ENCODE data around the gene SIM2. TPM values are rescaled to one million over a fixed set of nuclear protein-coding genes. Genes with fewer than 3 reads are reported as not detected.

The SIM2 gene
- total and polyA plus RNA-seq, 7 experiments from 2014 or later, result 0.12 TPM; not detected in 6

GRCh38 chr21:36681117-36681631, 17.7 kb upstream of the SIM2 start:
- Mint-ChIP-seq H3K36me3 (peaks cover 0 to 16% (median 4%) of the 10 kb centered on the region in 5 donors), H3K9me3 (peaks cover 5 to 52% (median 24%) of the 10 kb centered on the region in 11 donors), H3K4me1 (no peaks in the 10 kb centered on the region), H3K27ac (no peak overlapping the region), H3K27me3 (peaks cover 48 to 91% (median 88%) of the 10 kb centered on the region in 5 donors), H3K4me3 (no peak overlapping the region)
- ATAC-seq (no peak), DNase-seq (no peak)
- ChIA-PET CTCF (no interaction called here), POLR2A (no interaction called here)
- Histone ChIP-seq H3K4me1 (ENCODE audit: control insufficient read depth in 2 of 2, insufficient read depth in 2 of 2, low read length in 2 of 2) (no peaks in the 10 kb centered on the region), H3K36me3 (ENCODE audit: control insufficient read depth in 2 of 3, insufficient read depth in 3 of 3, low read length in 3 of 3) (no peaks in the 10 kb centered on the region), H3K9me3 (ENCODE audit: control insufficient read depth in 2 of 3, low read length in 3 of 3) (peaks cover 0 to 12% (median 0%) of the 10 kb centered on the region in 3 experiments), H3K27ac (ENCODE audit: low read depth, low read length) (no peak overlapping the region), H3K4me3 (ENCODE audit: low read length) (no peak overlapping the region), H3K27me3 (ENCODE audit: control insufficient read depth in 2 of 2, insufficient read depth in 2 of 2, low read length in 2 of 2) (no peaks in the 10 kb centered on the region)
- intact Hi-C loops (cut with micrococcal nuclease), result no loop called here

GRCh38 chr21:36684957-36685714, 13.8 kb upstream of the SIM2 start:
- Histone ChIP-seq H3K36me3 (ENCODE audit: control insufficient read depth in 2 of 3, insufficient read depth in 3 of 3, low read length in 3 of 3) (no peaks in the 10 kb centered on the region), H3K27ac (ENCODE audit: low read depth, low read length) (no peak overlapping the region), H3K4me3 (ENCODE audit: low read length) (no peak overlapping the region), H3K4me1 (ENCODE audit: control insufficient read depth in 2 of 2, insufficient read depth in 2 of 2, low read length in 2 of 2) (no peaks in the 10 kb centered on the region), H3K27me3 (ENCODE audit: control insufficient read depth in 2 of 2, insufficient read depth in 2 of 2, low read length in 2 of 2) (peaks cover 0 to 3% of the 10 kb centered on the region in 2 donors), H3K9me3 (ENCODE audit: control insufficient read depth in 2 of 3, low read length in 3 of 3) (peaks cover 0 to 12% (median 0%) of the 10 kb centered on the region in 3 experiments)
- ChIA-PET POLR2A (no interaction called here), CTCF (no interaction called here)
- Mint-ChIP-seq H3K9me3 (peaks cover 2 to 30% (median 19%) of the 10 kb centered on the region in 11 donors), H3K27me3 (peaks cover 57 to 91% (median 89%) of the 10 kb centered on the region in 5 donors), H3K4me3 (no peak overlapping the region), H3K4me1 (no peaks in the 10 kb centered on the region), H3K36me3 (peaks cover 0 to 13% (median 0%) of the 10 kb centered on the region in 5 donors), H3K27ac (no peak overlapping the region)
- ATAC-seq, result no peak
- DNase-seq, result no peak
- intact Hi-C loops (cut with micrococcal nuclease), result no loop called here

DNA sequence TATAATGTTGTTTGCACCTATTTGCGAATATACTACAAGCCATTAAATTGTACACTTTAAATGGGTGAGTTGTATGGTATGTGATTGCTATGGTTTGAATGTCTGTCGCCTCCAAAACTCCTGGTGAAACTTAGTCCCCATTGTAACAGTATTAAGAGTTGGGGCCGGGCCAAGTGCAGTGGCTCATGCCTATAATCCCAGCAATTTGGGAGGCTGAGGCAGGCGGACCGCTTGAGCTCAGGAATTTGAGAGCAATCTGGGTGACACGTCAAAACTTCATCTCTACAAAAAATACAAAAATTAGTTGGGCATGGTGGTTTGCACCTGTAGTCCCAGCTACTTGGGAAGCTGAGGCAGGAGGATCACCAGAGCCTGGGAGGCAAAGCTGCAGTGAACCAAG, 12.0 kb upstream of the SIM2 start:
- no peaks in the 10 kb centered on the region for H3K36me3 ChIP-seq (ENCODE audit: control insufficient read depth in 2 of 3, insufficient read depth in 3 of 3, low read length in 3 of 3)
- no peak for ATAC-seq
- peaks cover 0 to 4% (median 0%) of the 10 kb centered on the region in 5 donors for H3K36me3 Mint-ChIP-seq
- H3K4me1 ChIP-seq (ENCODE audit: control insufficient read depth in 2 of 2, insufficient read depth in 2 of 2, low read length in 2 of 2), result no peaks in the 10 kb centered on the region
- no peak overlapping the region for H3K27ac ChIP-seq (ENCODE audit: low read depth, low read length)
- H3K4me3 Mint-ChIP-seq, result no peak overlapping the region
- H3K4me1 Mint-ChIP-seq, result peaks cover 0 to 6% (median 0%) of the 10 kb centered on the region in 7 donors
- H3K27me3 Mint-ChIP-seq, result peaks cover 68 to 92% (median 91%) of the 10 kb centered on the region in 5 donors
- peaks cover 0 to 3% of the 10 kb centered on the region in 2 donors for H3K27me3 ChIP-seq (ENCODE audit: control insufficient read depth in 2 of 2, insufficient read depth in 2 of 2, low read length in 2 of 2)
- H3K4me3 ChIP-seq (ENCODE audit: low read length), result no peak overlapping the region
- CTCF ChIA-PET, result no interaction called here
- POLR2A ChIA-PET, result interaction anchor here (0.5 kb wide), 1 partner anchor 120 kb away, joined by 3 read pairs; no protein-coding TSS in a partner anchor
- no peak overlapping the region for H3K27ac Mint-ChIP-seq
- peaks cover 0 to 23% (median 4%) of the 10 kb centered on the region in 11 donors for H3K9me3 Mint-ChIP-seq
- H3K9me3 ChIP-seq (ENCODE audit: control insufficient read depth in 2 of 3, low read length in 3 of 3), result no peaks in the 10 kb centered on the region
- DNase-seq, result no peak
- intact Hi-C loops (cut with micrococcal nuclease), result no loop called here

DNA sequence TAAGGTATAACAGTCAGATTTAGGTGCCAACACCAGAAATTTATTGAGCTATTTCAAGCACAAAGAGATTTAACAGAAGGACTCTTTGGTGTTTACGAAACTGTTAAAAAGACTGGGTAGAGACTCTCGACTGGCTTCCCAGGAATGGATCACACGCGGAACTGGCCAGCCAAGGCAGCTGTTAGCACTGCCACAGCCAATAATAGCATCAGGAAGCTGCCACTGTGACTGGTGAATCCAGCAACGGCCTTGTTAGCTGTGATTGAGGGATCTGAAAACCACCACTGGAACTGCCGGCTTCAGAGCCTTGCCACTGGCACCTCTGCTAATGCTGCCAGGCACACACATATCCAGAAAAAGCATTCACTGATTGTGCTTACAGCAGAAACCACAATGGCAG, 10.6 kb upstream of the SIM2 start:
- Histone ChIP-seq H3K4me3 (ENCODE audit: low read length) (no peak overlapping the region), H3K27ac (ENCODE audit: low read depth, low read length) (no peak overlapping the region), H3K4me1 (ENCODE audit: control insufficient read depth in 2 of 2, insufficient read depth in 2 of 2, low read length in 2 of 2) (no peaks in the 10 kb centered on the region), H3K27me3 (ENCODE audit: control insufficient read depth in 2 of 2, insufficient read depth in 2 of 2, low read length in 2 of 2) (peaks cover 3 to 5% of the 10 kb centered on the region in 2 donors), H3K9me3 (ENCODE audit: control insufficient read depth in 2 of 3, low read length in 3 of 3) (no peaks in the 10 kb centered on the region), H3K36me3 (ENCODE audit: control insufficient read depth in 2 of 3, insufficient read depth in 3 of 3, low read length in 3 of 3) (no peaks in the 10 kb centered on the region)
- H3K4me1 Mint-ChIP-seq, result peaks cover 0 to 14% (median 6%) of the 10 kb centered on the region in 7 donors
- POLR2A ChIA-PET, result no interaction called here
- DNase-seq (no peak), ATAC-seq (no peak)
- peaks cover 0 to 20% (median 1%) of the 10 kb centered on the region in 11 donors for H3K9me3 Mint-ChIP-seq
- CTCF ChIA-PET, result no interaction called here
- peaks cover 76 to 88% (median 86%) of the 10 kb centered on the region in 5 donors for H3K27me3 Mint-ChIP-seq
- intact Hi-C loops (cut with micrococcal nuclease), result no loop called here
- H3K36me3 Mint-ChIP-seq, result peaks cover 0 to 3% (median 0%) of the 10 kb centered on the region in 5 donors
- H3K4me3 Mint-ChIP-seq, result no peak overlapping the region
- no peak overlapping the region for H3K27ac Mint-ChIP-seq

GRCh38 chr21:36689324-36689723, 9.6 kb upstream of the SIM2 start:
- Histone ChIP-seq H3K4me3 (ENCODE audit: low read length) (no peak overlapping the region), H3K36me3 (ENCODE audit: control insufficient read depth in 2 of 3, insufficient read depth in 3 of 3, low read length in 3 of 3) (no peaks in the 10 kb centered on the region), H3K9me3 (ENCODE audit: control insufficient read depth in 2 of 3, low read length in 3 of 3) (no peaks in the 10 kb centered on the region), H3K27me3 (ENCODE audit: control insufficient read depth in 2 of 2, insufficient read depth in 2 of 2, low read length in 2 of 2) (peaks cover 3 to 13% of the 10 kb centered on the region in 2 donors), H3K4me1 (ENCODE audit: control insufficient read depth in 2 of 2, insufficient read depth in 2 of 2, low read length in 2 of 2) (no peaks in the 10 kb centered on the region), H3K27ac (ENCODE audit: low read depth, low read length) (no peak overlapping the region)
- peaks cover 81 to 87% (median 85%) of the 10 kb centered on the region in 5 donors for H3K27me3 Mint-ChIP-seq
- H3K9me3 Mint-ChIP-seq, result peaks cover 0 to 27% (median 1%) of the 10 kb centered on the region in 11 donors
- ChIA-PET POLR2A (no interaction called here), CTCF (no interaction called here)
- H3K4me1 Mint-ChIP-seq, result peaks cover 0 to 21% (median 13%) of the 10 kb centered on the region in 7 donors
- peaks cover 0 to 8% (median 0%) of the 10 kb centered on the region in 5 donors for H3K36me3 Mint-ChIP-seq
- H3K27ac Mint-ChIP-seq, result no peak overlapping the region
- ATAC-seq (no peak), DNase-seq (no peak)
- intact Hi-C loops (cut with micrococcal nuclease), result no loop called here
- H3K4me3 Mint-ChIP-seq, result no peak overlapping the region

- H3K4me3 ChIP-seq (ENCODE audit: low read length), result no peak overlapping the region
- CTCF ChIA-PET, result no interaction called here
- Mint-ChIP-seq H3K4me1 (peaks cover 0 to 21% (median 20%) of the 10 kb centered on the region in 7 donors), H3K36me3 (peaks cover 0 to 8% (median 0%) of the 10 kb centered on the region in 5 donors), H3K27ac (no peak overlapping the region), H3K9me3 (peaks cover 0 to 27% (median 0%) of the 10 kb centered on the region in 11 donors), H3K27me3 (peaks cover 85 to 91% (median 88%) of the 10 kb centered on the region in 5 donors), H3K4me3 (peak overlapping the region in 1 of 10 donors; percentile 63)
- H3K4me1 ChIP-seq (ENCODE audit: control insufficient read depth in 2 of 2, insufficient read depth in 2 of 2, low read length in 2 of 2), result no peaks in the 10 kb centered on the region
- DNase-seq (no peak), ATAC-seq (no peak)
- no peaks in the 10 kb centered on the region for H3K9me3 ChIP-seq (ENCODE audit: control insufficient read depth in 2 of 3, low read length in 3 of 3)
- POLR2A ChIA-PET, result no interaction called here
- peaks cover 3 to 28% of the 10 kb centered on the region in 2 donors for H3K27me3 ChIP-seq (ENCODE audit: control insufficient read depth in 2 of 2, insufficient read depth in 2 of 2, low read length in 2 of 2)
- intact Hi-C loops (cut with micrococcal nuclease), result loop anchor here (2.0 to 5.0 kb wide), 2 partner anchors 22 to 104 kb away; no protein-coding TSS in a partner anchor
- H3K27ac ChIP-seq (ENCODE audit: low read depth, low read length), result no peak overlapping the region
- no peaks in the 10 kb centered on the region for H3K36me3 ChIP-seq (ENCODE audit: control insufficient read depth in 2 of 3, insufficient read depth in 3 of 3, low read length in 3 of 3)
Measured at GRCh38 chr21:36690628-36691554, 8.0 kb upstream of the SIM2 start.
